Renal pelvis (tissue), 4 donors: Measurements from ENCODE around the gene LTBP1. TPM values are rescaled to one million over a fixed set of nuclear protein-coding genes. Genes with fewer than 3 reads are reported as not detected.

Source experiments
- DNase-seq: peaks from one replicate; pipeline ENCODE4 v3.0.0-alpha.2; 2013
- polyA plus RNA-seq, 3 donors: library from polyadenylated mRNA; unstranded; fragments of 120-200 nt; gene quantifications; one replicate each; pipeline ENCODE4 v1.2.1, GENCODE V29; 2013; ENCODE audit not compliant: insufficient read length in 3 of 3

Gene LTBP1
- polyA plus RNA-seq, 3 donors, result 69.0 to 86.2 (median 74.6) TPM

DNA sequence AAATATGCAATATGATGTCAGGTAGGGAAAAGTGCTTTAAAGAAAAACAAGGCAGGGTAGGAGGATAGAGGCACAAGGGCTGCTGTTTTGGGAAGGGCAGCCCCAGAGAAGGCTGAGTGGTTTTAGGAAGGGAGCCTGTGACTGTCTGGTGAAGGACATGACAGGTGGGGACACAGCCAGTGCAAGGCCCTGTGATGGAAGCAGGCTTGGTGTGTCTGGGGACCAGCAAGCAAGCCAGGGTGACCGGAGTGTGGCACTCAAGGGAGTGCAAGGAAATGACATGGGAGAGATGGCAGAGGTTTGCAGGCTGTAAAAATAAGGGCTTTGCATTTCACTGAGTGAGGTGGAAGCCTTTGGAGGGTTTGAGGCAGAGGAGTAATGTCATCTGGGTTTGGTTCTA, 62.0 kb downstream of the LTBP1 start:
- DNase-seq, result no peak

GRCh38 chr2:33009249-33009648, 62.5 kb downstream of the LTBP1 start:
- DNase-seq, result no peak

DNA sequence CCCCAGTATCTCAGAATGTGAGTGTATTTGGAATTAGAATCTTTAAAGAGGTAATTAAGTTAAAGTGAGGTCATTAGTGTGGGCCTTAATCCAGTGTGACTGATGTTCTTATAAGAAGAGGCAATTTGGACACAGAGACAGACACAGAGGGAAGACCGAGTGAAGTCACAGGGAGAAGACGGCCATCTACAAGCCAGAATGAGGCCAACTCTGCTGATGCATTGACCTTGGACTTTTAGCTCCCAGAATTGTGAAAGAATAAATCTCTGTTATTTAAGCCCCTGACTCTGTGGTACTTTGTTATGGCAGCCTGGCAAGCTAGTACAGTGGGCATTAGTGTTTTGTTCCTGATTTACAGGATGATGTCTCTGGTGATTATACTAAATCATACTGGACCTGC, 64.6 kb downstream of the LTBP1 start:
- no peak for DNase-seq

GRCh38 chr2:33011941-33012340, 65.2 kb downstream of the LTBP1 start:
- DNase-seq, result no peak

DNA sequence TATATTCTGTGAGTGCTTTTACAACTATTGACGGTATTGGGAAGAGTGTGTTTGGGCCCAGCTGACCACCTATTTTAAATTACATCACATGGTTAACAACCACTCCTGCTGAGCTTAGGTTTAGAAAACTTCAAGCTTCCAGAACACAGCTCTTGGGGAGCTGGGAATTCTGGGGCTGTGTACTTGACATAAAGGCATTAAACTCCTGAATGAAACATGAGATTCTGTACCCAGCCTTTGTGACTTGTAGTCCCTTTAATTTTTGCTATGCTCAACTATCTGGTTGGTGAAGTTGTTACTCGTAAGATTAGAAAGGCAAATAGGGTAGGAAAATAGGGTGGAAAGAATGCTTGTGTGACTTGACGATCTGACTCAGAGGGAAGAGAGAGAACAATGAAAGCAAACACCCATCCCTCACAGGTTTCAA, 66.9 kb downstream of the LTBP1 start:
- DNase-seq, result no peak

- DNase-seq, result no peak
Observed at GRCh38 chr2:33014268-33014667, 67.5 kb downstream of the LTBP1 start.

DNA sequence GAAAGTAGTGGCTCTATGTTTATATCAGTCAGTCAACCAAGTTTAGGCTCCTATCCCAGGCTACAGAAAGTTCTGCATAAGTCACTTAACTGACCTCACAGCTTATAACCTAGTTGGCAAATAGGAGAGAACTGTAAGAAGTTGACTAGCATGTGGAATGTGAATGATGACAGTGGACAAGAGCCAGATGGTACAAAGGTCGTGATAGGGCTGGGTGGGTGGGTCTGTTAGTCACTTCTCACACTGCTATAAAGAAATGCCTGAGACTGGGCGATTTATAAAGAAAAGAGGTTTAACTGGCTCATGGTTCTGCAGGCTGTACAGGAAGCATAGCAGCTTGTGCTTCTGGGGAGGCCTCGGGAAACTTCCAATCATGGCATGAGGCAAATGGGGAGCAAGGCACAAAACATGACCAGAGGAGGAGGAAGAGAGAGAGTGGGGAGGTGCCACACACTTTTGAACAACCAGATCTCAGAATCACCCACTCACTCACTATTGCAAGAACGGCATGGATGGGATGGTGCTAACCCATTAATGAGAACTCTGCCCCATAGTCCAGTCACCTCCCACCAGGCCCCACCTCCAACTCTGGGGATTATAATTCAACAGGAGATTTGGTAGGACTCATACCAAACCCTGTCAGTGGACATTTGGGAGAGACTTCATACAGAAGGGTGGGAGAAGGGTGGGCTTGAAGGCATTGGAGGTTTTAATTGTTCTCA, 68.8 kb downstream of the LTBP1 start:
- no peak for DNase-seq

GRCh38 chr2:33018271-33018670, 71.5 kb downstream of the LTBP1 start:
- DNase-seq, result no peak

GRCh38 chr2:33019796-33020195, 73.0 kb downstream of the LTBP1 start:
- no peak for DNase-seq

- no peak for DNase-seq
Observed at GRCh38 chr2:33020883-33021282, 74.1 kb downstream of the LTBP1 start.

GRCh38 chr2:33021542-33022227, 74.9 kb downstream of the LTBP1 start:
- DNase-seq, result peak; percentile 52

DNA sequence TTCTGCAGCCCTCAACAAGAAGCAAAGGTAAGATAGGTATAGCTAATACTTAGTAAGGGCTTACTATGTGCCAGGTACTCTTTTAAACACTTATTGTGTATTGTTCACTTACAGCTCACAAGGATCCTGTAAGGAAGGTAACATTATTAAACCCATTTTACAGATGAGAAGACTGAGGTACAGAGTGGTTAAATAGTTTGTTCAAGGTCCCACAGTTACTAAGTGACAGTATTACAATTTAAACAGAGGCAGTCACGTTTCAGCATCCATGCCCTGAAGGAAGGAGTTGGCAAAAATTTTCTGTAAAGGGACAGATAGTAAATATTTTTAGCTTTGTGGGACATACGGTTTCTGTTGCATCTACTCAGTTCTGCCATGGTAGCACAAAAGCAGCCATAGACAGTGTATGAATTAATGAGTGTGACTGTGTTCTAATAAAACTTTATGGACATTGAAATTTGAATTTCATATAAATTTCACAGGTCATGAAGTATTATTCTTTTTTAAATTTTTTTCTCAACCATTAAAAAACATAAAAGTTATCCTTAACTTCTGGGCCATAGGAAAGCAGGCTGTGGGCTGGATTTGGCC, 75.7 kb downstream of the LTBP1 start:
- no peak for DNase-seq

GRCh38 chr2:33022989-33023727, 76.4 kb downstream of the LTBP1 start:
- DNase-seq, result no peak

DNA sequence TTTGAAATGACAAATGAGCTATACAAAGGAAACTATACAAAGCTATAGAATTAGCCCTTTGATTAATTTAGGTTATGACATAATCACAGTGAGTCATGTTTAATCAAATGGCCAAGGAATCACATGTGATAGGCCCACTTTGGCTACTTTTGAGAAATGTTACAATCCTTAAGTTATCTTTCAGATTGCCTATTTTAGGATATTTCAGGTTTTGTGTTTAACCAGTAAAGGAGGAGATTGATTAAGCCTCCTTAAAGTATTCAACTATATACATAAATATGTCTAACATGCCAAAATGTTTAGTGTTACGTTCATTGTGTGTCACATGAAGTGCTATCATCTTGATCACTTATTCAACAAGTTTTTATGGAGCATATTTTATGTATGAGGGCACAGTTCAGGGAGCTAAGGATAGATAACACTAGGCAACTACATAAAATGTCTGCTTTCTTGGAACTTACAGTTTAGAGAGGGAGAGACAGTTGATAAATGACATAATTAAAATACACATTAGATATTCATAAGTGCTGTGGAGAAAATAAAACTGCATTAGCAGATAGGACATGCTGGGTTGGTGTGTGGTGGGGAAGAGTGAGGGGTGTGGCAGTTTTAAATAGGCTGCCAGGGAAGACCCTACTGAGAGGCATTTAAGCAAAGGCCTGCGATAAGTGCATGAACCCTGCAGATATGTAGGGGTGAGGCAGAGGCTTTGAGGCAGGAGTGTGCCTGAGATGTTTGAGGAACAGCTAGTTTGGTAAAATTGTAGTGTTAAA, 77.2 kb downstream of the LTBP1 start:
- no peak for DNase-seq

- no peak for DNase-seq
Observed at GRCh38 chr2:33024758-33025157, 78.0 kb downstream of the LTBP1 start.

DNA sequence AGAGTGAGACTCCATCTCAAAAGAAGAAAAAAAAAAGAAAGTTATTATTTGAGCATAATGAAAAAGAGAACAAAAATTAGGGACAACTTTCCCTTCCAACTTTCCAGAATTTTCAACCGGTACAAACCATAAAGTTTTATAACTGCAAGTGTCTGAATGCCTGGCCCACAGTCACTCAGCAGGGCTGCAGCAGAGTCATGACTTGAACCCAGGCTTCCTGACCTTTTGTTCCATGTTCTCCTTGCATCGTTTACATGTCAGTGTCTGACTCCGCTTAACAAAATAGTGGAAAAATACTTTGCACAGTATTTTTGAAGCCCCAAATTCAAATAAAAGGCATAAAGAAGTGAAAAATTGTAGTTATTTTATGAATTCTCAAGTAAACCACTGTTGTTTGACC, 82.7 kb downstream of the LTBP1 start:
- DNase-seq, result no peak

- no peak for DNase-seq
Observed at GRCh38 chr2:33029926-33030325, 83.2 kb downstream of the LTBP1 start.

DNA sequence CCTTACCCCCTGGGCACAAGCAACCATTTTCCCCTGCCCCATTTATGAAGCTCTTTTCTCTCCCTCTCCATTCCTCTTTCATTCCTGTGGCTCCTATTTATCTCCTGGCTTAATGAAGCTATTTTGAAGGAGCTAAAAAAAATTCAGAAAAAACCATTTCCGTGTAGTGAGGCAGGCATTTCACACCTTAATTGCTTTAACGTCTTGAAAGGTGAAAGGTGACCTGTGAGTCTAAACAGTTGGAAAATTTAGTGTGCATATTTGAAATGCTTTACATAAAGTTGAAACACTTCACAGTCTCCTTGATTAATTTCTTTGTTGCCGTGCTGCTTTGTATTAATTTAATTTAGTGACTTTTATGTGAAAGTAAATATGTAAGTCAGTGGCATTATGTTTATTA, 83.6 kb downstream of the LTBP1 start:
- no peak for DNase-seq

DNA sequence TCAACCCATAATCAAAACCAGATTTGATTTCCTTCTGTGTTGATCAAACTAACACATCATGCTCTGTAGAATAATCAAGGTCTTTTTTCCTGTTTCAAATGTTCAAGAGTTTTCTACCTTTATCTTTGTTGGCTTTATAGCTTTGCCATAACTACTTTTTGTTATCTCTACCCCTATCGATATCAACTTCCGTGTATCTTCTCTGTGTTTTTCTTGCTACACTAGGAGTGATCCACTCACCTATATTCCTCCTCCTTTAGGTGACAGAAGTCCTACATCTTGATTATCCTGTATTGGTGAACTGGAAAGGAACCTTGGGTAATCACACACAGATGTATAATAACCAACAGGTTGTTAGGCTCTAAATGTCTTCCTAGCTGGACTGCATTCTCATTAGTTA, 85.5 kb downstream of the LTBP1 start:
- DNase-seq, result no peak

DNA sequence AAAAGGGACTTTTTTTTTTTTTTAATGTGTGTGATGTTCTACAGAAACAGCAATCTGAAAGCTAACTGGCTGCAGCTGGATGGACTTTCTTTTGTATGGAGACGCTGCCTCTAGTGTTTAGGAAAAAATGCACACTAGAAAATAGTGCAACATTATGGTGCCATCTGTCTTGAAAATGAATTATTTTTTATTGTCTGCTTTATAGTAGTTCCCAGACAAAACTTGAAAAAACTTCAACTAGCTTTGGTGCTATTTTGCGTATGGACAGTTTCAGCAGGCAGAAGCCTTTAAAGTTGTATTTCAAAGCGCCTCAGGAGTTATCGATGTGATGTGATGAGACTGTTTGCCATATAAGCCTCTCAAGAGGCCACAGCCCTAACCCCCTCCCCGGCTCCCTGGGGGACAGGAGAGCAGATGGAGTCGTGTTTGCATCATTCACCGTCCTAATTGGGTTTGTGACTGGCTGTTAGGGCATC, 86.9 kb downstream of the LTBP1 start:
- DNase-seq, result peak; percentile 49

GRCh38 chr2:33034784-33035183, 88.0 kb downstream of the LTBP1 start:
- DNase-seq, result no peak

- no peak for DNase-seq
Observed at GRCh38 chr2:33038230-33038629, 91.5 kb downstream of the LTBP1 start.
